ENCODE data around the gene GINS3. TPM values are rescaled to one million over a fixed set of nuclear protein-coding genes. Genes with fewer than 3 reads are reported as not detected.
A peak's percentile ranks its signal among the peaks of the same experiment; 100 is the strongest.

The GINS3 gene
- total RNA-seq (3.0 and 4.4 TPM in 2 replicates), polyA plus RNA-seq (2.1 and 3.7 TPM in 2 replicates)

- Histone ChIP-seq H2AFZ (peak within 1 kb of the TSS; percentile 99), H3K4me1 (ENCODE audit: insufficient read depth) (no peaks in the 10 kb centered on the region), H3K4me3 (peak within 1 kb of the TSS; percentile 97), H3K4me2 (peak within 1 kb of the TSS; percentile 82), H3K9me3 (ENCODE audit: low read depth) (no peaks in the 10 kb centered on the region), H3K9me2 (replicated peaks; ENCODE audit: insufficient read depth) (no peaks in the 10 kb centered on the region), H3K36me3 (replicated peaks; ENCODE audit: insufficient read depth, low read depth) (no peaks in the 10 kb centered on the region), H4K20me1 (ENCODE audit: insufficient read depth, poor library complexity, severe bottlenecking) (no peaks in the 10 kb centered on the region), H3K27me3 (peaks cover 4% of the 10 kb centered on the region), H3K79me2 (no peaks in the 10 kb centered on the region), H3K27ac (peak within 1 kb of the TSS; percentile 81)
- TF ChIP-seq EZH2 (IDR thresholded peaks at IDR 0.05; ENCODE audit: borderline replicate concordance) (no peak), EZH2phosphoT487 (IDR thresholded peaks at IDR 0.05; ENCODE audit: low read depth, severe bottlenecking, unreplicated experiment) (no peak), CTCF (IDR thresholded peaks at IDR 0.05; ENCODE audit: poor library complexity) (no peak)
- DNase-seq (ENCODE audit: low spot score): peak; percentile 89
- under 1% methylated on average over 66 of the region's 67 CpGs for WGBS (ENCODE audit: low lambda C conversion rate, missing lambda C conversion rate)
Measured at GRCh38 chr16:58392215-58393137, at the start of gene GINS3. Gene GINS3 (plus strand): TSS chr16:58392471. CDS start chr16:58392602, 131 bp downstream.

- Histone ChIP-seq H3K4me3 (no peak overlapping the region), H3K9me3 (ENCODE audit: low read depth) (no peaks in the 10 kb centered on the region), H3K36me3 (replicated peaks; ENCODE audit: insufficient read depth, low read depth) (no peaks in the 10 kb centered on the region), H3K79me2 (no peaks in the 10 kb centered on the region), H2AFZ (no peak overlapping the region), H3K27me3 (peaks cover 12% of the 10 kb centered on the region), H3K27ac (no peak overlapping the region), H3K4me2 (no peak overlapping the region), H3K9me2 (replicated peaks; ENCODE audit: insufficient read depth) (no peaks in the 10 kb centered on the region), H3K4me1 (ENCODE audit: insufficient read depth) (no peaks in the 10 kb centered on the region), H4K20me1 (ENCODE audit: insufficient read depth, poor library complexity, severe bottlenecking) (no peaks in the 10 kb centered on the region)
- 94% methylated on average over 4 of the region's 4 CpGs for WGBS (ENCODE audit: low lambda C conversion rate, missing lambda C conversion rate)
- no peak for TF ChIP-seq EZH2 (IDR thresholded peaks at IDR 0.05; ENCODE audit: borderline replicate concordance)
- no peak for TF ChIP-seq CTCF (IDR thresholded peaks at IDR 0.05; ENCODE audit: poor library complexity)
- TF ChIP-seq EZH2phosphoT487 (IDR thresholded peaks at IDR 0.05; ENCODE audit: low read depth, severe bottlenecking, unreplicated experiment): no peak
- no peak for DNase-seq (ENCODE audit: low spot score)
Measured at GRCh38 chr16:58343562-58343961, 48.7 kb upstream of the GINS3 start.

- Histone ChIP-seq H3K9me3 (ENCODE audit: low read depth) (no peaks in the 10 kb centered on the region), H2AFZ (no peak overlapping the region), H3K79me2 (no peaks in the 10 kb centered on the region), H3K4me3 (no peak overlapping the region), H3K36me3 (replicated peaks; ENCODE audit: insufficient read depth, low read depth) (no peaks in the 10 kb centered on the region), H3K4me2 (no peak overlapping the region), H3K27me3 (peaks cover 19% of the 10 kb centered on the region), H4K20me1 (ENCODE audit: insufficient read depth, poor library complexity, severe bottlenecking) (no peaks in the 10 kb centered on the region), H3K4me1 (ENCODE audit: insufficient read depth) (no peaks in the 10 kb centered on the region), H3K27ac (no peak overlapping the region), H3K9me2 (replicated peaks; ENCODE audit: insufficient read depth) (no peaks in the 10 kb centered on the region)
- no peak for DNase-seq (ENCODE audit: low spot score)
- whole genome bisulfite sequencing (ENCODE audit: low lambda C conversion rate, missing lambda C conversion rate): 82% methylated on average over 14 of the region's 14 CpGs
- TF ChIP-seq EZH2phosphoT487 (IDR thresholded peaks at IDR 0.05; ENCODE audit: low read depth, severe bottlenecking, unreplicated experiment) (no peak), CTCF (IDR thresholded peaks at IDR 0.05; ENCODE audit: poor library complexity) (peak; percentile 31), EZH2 (IDR thresholded peaks at IDR 0.05; ENCODE audit: borderline replicate concordance) (no peak)
Measured at GRCh38 chr16:58345574-58346354, 46.5 kb upstream of the GINS3 start.
